22Rv1 (cell line): ENCODE results near the gene DUXB.

ENCODE experiments used
- ZFX ChIP-seq: fragments of 450-650 bp; IDR thresholded peaks from 2 replicates; pipeline ENCODE4 v1.6.1; 2017; ENCODE audit warnings: antibody characterized with exemption, borderline replicate concordance
- TF ChIP-seq, protein P1 (sequence below): fragments of 450-650 bp; IDR thresholded peaks from 2 replicates; pipeline ENCODE4 v1.5.1; 2017; ENCODE audit warnings: mild to moderate bottlenecking

DNA sequence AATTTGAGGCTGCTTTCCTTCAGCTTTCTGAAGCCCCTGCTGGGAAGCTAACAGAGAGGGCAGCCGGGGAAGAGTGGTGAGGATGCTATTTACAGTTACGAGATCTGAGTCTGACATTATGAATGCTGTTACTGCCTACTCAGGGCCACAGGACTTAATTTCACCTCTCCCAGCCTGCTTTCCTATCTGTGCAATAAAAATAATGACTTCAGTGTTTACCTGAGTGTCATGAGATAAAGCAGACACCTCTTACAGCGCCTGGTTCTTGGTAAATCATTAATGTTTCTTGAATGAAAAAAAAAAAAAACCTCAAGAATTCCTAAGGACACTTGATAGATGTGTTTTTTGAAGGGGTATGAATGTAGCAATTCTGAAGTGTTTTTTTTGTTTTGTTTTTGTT is 49.3 kb upstream of the DUXB start:
- TF ChIP-seq, protein P1, sequence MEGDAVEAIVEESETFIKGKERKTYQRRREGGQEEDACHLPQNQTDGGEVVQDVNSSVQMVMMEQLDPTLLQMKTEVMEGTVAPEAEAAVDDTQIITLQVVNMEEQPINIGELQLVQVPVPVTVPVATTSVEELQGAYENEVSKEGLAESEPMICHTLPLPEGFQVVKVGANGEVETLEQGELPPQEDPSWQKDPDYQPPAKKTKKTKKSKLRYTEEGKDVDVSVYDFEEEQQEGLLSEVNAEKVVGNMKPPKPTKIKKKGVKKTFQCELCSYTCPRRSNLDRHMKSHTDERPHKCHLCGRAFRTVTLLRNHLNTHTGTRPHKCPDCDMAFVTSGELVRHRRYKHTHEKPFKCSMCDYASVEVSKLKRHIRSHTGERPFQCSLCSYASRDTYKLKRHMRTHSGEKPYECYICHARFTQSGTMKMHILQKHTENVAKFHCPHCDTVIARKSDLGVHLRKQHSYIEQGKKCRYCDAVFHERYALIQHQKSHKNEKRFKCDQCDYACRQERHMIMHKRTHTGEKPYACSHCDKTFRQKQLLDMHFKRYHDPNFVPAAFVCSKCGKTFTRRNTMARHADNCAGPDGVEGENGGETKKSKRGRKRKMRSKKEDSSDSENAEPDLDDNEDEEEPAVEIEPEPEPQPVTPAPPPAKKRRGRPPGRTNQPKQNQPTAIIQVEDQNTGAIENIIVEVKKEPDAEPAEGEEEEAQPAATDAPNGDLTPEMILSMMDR = no peak
- no peak for TF ChIP-seq ZFX
